Measurements from ENCODE around the gene MAD2L1BP. TPM values are rescaled to one million over a fixed set of nuclear protein-coding genes. Genes with fewer than 3 reads are reported as not detected.

MAD2L1BP gene
- total and polyA plus RNA-seq, 2 of the 4 experiments (the other 2 are of a cell fraction), result 28.1 to 50.2 TPM

- no peak overlapping the region for H2AK5ac ChIP-seq (ENCODE audit: low read depth, low read length)
- peaks cover 4% of the 10 kb centered on the region; the same call in 1 of the 2 replicates for H4K20me1 ChIP-seq (ENCODE audit: insufficient read depth, low read length)
- peaks cover 2 to 24% of the 10 kb centered on the region in 2 experiments for H3K79me1 ChIP-seq (ENCODE audit: low read depth in 1 of 2, low read length in 2 of 2)
- no peak overlapping the region for H2BK120ac ChIP-seq (ENCODE audit: low read depth, low read length)
- H2BK15ac ChIP-seq (ENCODE audit: low read depth, low read length), result no peak overlapping the region
- H3K27me3 ChIP-seq (ENCODE audit: control insufficient read depth, insufficient read depth, low read length), result no peaks in the 10 kb centered on the region
- no peak overlapping the region for H2BK5ac ChIP-seq (ENCODE audit: low read depth, low read length, poor library complexity, severe bottlenecking)
- in situ Hi-C loops (cut with MboI; ENCODE audit: low sequenced_read_pairs) (no loop called here), dilution Hi-C loops (cut with HindIII; ENCODE audit: low sequenced_read_pairs, unreplicated experiment) (no loop called here), intact Hi-C loops (cut with micrococcal nuclease) (no loop called here)
- BruUV-seq (replicated peaks), result no TSS peak
- H3K9me3 ChIP-seq (ENCODE audit: control insufficient read depth, insufficient read depth, low read length), result no peaks in the 10 kb centered on the region
- peaks cover 19% of the 10 kb centered on the region for H3K36me3 ChIP-seq (ENCODE audit: control insufficient read depth, insufficient read depth, low read length)
- H3K4me1 ChIP-seq (ENCODE audit: control insufficient read depth, insufficient read depth, low read length), result no peaks in the 10 kb centered on the region
- no peaks in the 10 kb centered on the region for H3K9me1 ChIP-seq (ENCODE audit: insufficient read depth, low read length)
- ChIA-PET POLR2A (ENCODE audit: unreplicated experiment) (no interaction called here), CTCF (interaction anchor here (0.7 kb wide), 1 partner anchor 20 kb away, joined by 3 read pairs; no protein-coding TSS in a partner anchor)
- no peak overlapping the region for H3K23ac ChIP-seq (ENCODE audit: low read depth, low read length)
- WGBS, 2 experiments (ENCODE audit: extremely low coverage in 2 of 2, insufficient read length in 1 of 2), result 93% methylated on average over 3 of the region's 5 CpGs; no CpG with 5 or more reads in 1 of the 2 experiments
- DNase-seq, result peak; percentile 14
- no peak overlapping the region for H3K4me3 ChIP-seq (ENCODE audit: insufficient read depth, low read depth, low read length)
- no peak overlapping the region for H2AFZ ChIP-seq (replicated peaks; ENCODE audit: low read length, poor library complexity)
- no peak overlapping the region for H3K27ac ChIP-seq (ENCODE audit: insufficient read depth, low read length)
- no peak overlapping the region for H4K5ac ChIP-seq (ENCODE audit: low read depth, low read length)
- no peak overlapping the region for H4K91ac ChIP-seq (ENCODE audit: insufficient read depth, low read depth, low read length)
- no peak overlapping the region for H3K14ac ChIP-seq (replicated peaks; ENCODE audit: low read depth, low read length)
- H2AK9ac ChIP-seq (replicated peaks; ENCODE audit: low read depth, low read length, poor library complexity), result no peak overlapping the region
- no peak overlapping the region for H3K4me2 ChIP-seq (ENCODE audit: low read depth, low read length)
- H3K9ac ChIP-seq (ENCODE audit: low read depth, low read length), result no peak overlapping the region
- no peak overlapping the region for H4K8ac ChIP-seq (ENCODE audit: low read depth in 2 of 2, low read length in 2 of 2)
- TF ChIP-seq RFX5 (IDR thresholded peaks at IDR 0.05; ENCODE audit: low read depth, low read length) (no peak), MXI1 (IDR thresholded peaks at IDR 0.05; ENCODE audit: borderline replicate concordance, low read depth, low read length) (no peak), USF2 (IDR thresholded peaks at IDR 0.05; ENCODE audit: low read depth, low read length) (no peak), CEBPB (IDR thresholded peaks at IDR 0.05; ENCODE audit: low read depth, low read length) (no peak), RCOR1 (IDR thresholded peaks at IDR 0.05; ENCODE audit: insufficient replicate concordance, low read length) (no peak), FOS (IDR thresholded peaks at IDR 0.05; ENCODE audit: low read depth, low read length) (no peak), POLR2A (IDR thresholded peaks at IDR 0.05; ENCODE audit: low read depth, low read length) (no peak), CTCF (conservative IDR thresholded peaks at IDR 0.05; ENCODE audit: low read depth, low read length) (no peak), SMC3 (IDR thresholded peaks at IDR 0.05; ENCODE audit: low read depth, low read length) (no peak), NFE2L2 (IDR thresholded peaks at IDR 0.05; ENCODE audit: low read depth, low read length) (no peak), ELK1 (IDR thresholded peaks at IDR 0.05; ENCODE audit: borderline replicate concordance, low read depth, low read length) (no peak), RAD21 (IDR thresholded peaks at IDR 0.05; ENCODE audit: low read length) (no peak)
- no peak overlapping the region for H3K18ac ChIP-seq (ENCODE audit: low read depth, low read length)
- H2BK20ac ChIP-seq (ENCODE audit: low read depth, low read length), result no peak overlapping the region
- no peak overlapping the region for H3K4ac ChIP-seq (ENCODE audit: low read depth, low read length)
- no peak overlapping the region for H3K56ac ChIP-seq (ENCODE audit: extremely low read depth, insufficient read depth, low read length)
- no peak for ATAC-seq (ENCODE audit: low read depth)
These were observed 25.2 kb upstream of the MAD2L1BP start for GRCh38 chr6:43610431-43610830.

All from IMR-90 (cell line).